Brain microvascular endothelial cell (primary cell): Measurements from ENCODE around the gene IGSF21.

Experiments used
- DNase-seq: peaks from one replicate; pipeline ENCODE4 v3.0.0-alpha.2; 2020
- H3K27ac ChIP-seq: fragments of 250-450 bp; sonication (Bioruptor Pico); 2 replicates; pipeline ENCODE4 v1.5.1; 2020; ENCODE audit warnings: mild to moderate bottlenecking, moderate library complexity
- H3K27me3 ChIP-seq: fragments of 250-450 bp; sonication (Bioruptor Pico); replicated peaks from 2 replicates; pipeline ENCODE4 v1.5.1; 2020; ENCODE audit warnings: mild to moderate bottlenecking
- H3K36me3 ChIP-seq: fragments of 250-450 bp; sonication (Bioruptor Pico); replicated peaks from 2 replicates; pipeline ENCODE4 v1.5.1; 2020; ENCODE audit warnings: mild to moderate bottlenecking
- H3K4me3 ChIP-seq: 2 replicates; pipeline ENCODE4 v1.5.1; 2011; ENCODE audit warnings: low read depth, mild to moderate bottlenecking, control low read depth, low read length, moderate library complexity
- in situ Hi-C: cut with HindIII; loops from 2 replicates; pipeline ENCODE4 v1.10.0; 2017; ENCODE audit warnings: low sequenced_read_pairs, low pct_ligation_motif_present
- TF ChIP-seq, protein P1 (sequence below): IDR thresholded peaks from 2 replicates; pipeline ENCODE4 v1.5.1; 2011; ENCODE audit warnings: low read depth, mild to moderate bottlenecking, moderate library complexity, low read length, control low read depth, inconsistent platforms; ENCODE audit errors: missing control alignments

Gene IGSF21

DNA sequence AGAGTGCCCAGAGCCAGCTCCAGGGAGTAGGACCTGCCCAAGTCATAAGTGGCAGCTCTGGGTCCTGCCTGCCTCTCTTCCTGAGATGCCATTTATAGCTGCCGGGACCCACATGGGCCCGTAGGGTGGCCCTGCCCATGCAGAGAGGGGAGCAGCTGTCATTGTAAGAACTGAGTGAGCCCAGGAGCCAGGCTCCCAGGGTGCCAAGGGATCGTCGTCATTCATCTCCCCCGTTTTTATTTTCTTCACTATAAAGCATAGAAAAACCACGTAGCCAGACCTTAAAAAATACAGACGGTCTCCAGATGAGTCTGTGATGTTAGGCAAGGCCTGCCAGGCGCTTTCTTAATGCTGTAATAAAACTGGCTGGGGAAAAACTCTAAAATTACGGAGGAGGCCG lies 90.7 kb downstream of the IGSF21 start:
- no peak for DNase-seq
- in situ Hi-C loops = no loop called here
- H3K27me3 ChIP-seq = no peaks in the 10 kb centered on the region
- no peak overlapping the region for H3K27ac ChIP-seq
- H3K36me3 ChIP-seq = no peaks in the 10 kb centered on the region
- TF ChIP-seq, protein P1, sequence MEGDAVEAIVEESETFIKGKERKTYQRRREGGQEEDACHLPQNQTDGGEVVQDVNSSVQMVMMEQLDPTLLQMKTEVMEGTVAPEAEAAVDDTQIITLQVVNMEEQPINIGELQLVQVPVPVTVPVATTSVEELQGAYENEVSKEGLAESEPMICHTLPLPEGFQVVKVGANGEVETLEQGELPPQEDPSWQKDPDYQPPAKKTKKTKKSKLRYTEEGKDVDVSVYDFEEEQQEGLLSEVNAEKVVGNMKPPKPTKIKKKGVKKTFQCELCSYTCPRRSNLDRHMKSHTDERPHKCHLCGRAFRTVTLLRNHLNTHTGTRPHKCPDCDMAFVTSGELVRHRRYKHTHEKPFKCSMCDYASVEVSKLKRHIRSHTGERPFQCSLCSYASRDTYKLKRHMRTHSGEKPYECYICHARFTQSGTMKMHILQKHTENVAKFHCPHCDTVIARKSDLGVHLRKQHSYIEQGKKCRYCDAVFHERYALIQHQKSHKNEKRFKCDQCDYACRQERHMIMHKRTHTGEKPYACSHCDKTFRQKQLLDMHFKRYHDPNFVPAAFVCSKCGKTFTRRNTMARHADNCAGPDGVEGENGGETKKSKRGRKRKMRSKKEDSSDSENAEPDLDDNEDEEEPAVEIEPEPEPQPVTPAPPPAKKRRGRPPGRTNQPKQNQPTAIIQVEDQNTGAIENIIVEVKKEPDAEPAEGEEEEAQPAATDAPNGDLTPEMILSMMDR = no peak
- no peak overlapping the region for H3K4me3 ChIP-seq

DNA sequence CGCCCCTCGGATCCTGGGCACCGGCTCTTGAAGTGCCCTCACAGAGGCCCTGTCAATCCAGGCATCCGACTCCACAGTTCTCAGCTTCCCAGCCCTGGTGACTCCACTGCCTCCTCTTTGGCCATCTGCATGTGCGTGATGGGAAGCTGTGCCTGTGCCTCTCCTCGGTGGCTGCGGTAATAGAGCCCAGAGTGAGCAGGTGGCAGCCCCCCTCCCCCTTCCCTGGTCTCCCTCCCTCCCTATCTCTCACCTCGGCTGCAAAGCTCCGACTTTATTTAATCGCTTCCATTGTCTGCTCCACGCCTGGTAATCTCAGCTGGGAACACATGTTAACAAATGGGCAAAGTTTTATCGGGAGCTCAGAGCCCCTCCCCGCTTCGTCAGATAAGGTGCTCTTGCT lies 91.9 kb downstream of the IGSF21 start:
- no peak overlapping the region for H3K27ac ChIP-seq
- H3K27me3 ChIP-seq = no peaks in the 10 kb centered on the region
- no peak for DNase-seq
- in situ Hi-C loops = no loop called here
- no peak overlapping the region for H3K4me3 ChIP-seq
- H3K36me3 ChIP-seq = no peaks in the 10 kb centered on the region
- TF ChIP-seq, protein P1 = no peak

DNA sequence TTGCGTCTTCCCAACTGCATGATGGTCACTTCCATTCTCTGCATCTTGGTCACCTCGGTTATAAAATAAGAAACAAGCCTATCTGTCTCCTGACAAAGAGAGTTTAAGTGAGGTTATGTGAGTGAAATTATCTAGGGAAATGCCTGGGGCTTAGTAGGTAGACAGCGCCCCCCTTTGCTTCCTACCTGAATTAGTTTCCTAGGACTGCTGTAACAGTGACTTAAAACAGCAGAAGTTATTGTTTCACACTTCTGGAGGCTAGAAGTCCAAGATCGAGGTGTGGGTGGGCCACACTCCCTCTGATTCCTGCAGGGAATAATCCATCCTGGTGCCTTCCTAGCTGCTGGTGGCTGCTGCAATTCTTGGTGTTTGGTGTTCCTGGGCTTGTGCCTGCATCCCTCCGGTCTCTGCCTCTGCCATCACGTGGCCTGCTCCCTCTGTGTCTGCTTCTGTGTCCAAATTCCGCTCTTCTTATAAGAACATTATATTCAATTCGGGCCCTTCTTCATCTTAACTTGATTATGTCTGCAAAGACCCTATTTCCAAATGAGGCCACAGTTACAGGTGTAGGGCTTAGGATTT lies 92.6 kb downstream of the IGSF21 start:
- H3K27ac ChIP-seq = no peak overlapping the region
- no peak for DNase-seq
- TF ChIP-seq, protein P1 = no peak
- no peaks in the 10 kb centered on the region for H3K27me3 ChIP-seq
- in situ Hi-C loops = no loop called here
- no peaks in the 10 kb centered on the region for H3K36me3 ChIP-seq
- H3K4me3 ChIP-seq = no peak overlapping the region

DNA sequence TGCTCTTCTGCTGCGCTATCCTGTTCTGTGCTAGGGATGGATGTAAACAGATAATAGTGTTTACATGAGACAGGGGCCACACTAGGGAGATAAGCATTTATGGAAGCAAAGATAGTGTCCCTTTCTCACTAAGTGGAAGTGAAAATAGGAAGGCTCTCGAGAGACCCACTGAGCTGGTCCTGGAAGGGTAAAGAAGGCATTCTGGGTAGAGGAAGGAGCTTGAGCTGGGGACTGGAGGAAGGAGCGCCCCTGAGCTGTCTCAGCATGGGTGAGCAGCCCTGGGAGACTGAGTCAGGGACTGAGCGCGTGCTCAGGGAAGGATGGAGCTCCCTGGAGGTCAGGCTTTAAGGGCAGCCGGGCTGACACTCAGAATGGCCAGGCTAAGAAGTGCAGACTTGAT lies 93.3 kb downstream of the IGSF21 start:
- DNase-seq = no peak
- Histone ChIP-seq H3K27me3 (no peaks in the 10 kb centered on the region), H3K27ac (no peak overlapping the region), H3K36me3 (no peaks in the 10 kb centered on the region), H3K4me3 (no peak overlapping the region)
- in situ Hi-C loops = no loop called here
- TF ChIP-seq, protein P1 = no peak

DNA sequence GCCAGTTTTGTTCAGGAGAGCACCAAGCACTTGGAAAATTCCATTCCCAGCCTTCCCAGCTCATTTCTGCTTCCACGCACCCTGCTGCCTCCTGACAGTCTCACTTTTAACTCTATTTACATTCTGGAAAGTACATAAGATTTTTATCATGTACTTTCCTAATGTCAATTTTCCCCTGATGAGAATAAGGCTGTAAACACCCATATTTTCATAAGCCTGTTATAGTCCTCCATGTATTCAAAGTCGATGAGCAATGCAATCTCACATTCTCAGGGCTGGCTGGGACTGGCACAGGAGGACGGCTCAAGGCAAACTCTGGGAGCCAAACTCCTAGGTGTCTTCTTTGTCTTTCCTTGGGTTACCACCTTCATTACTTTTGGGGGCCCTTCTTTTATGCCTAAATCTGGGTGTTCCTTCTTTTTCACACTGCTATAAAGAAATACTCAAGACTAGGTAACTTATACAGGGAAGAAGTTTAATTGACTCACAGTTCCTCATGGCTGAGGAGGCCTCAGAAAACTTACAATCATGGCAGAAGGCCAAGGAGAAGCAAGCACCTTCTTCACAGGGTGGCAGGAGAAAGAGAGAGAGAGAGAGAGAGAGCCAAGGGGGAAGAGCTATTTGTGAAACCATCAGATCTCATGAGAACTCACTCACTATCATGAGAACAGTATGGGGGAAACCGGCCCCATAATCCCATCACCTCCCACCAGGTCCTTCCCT lies 94.6 kb downstream of the IGSF21 start:
- no peaks in the 10 kb centered on the region for H3K27me3 ChIP-seq
- H3K27ac ChIP-seq = no peak overlapping the region
- no peak for DNase-seq
- H3K36me3 ChIP-seq = no peaks in the 10 kb centered on the region
- TF ChIP-seq, protein P1 = no peak
- in situ Hi-C loops = no loop called here
- no peak overlapping the region for H3K4me3 ChIP-seq

DNA sequence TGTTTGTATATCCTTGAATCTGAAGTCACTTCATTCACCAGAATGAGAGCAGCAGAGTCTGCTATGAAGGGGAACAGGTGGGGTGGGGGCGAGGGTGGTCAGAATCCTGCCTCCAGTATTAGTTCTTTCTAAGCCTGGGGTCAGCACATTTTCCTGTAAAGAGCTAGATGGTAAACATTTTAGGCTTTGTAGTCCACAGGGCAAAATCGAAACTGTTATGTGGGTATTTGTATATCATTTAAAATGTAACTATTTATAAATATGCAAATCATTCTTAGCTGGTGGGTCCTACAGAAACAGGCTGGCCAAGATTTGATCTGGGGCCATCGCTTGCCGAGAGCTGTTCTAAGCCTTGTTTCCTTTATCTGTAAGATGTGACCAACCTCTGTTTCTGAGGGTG lies 96.0 kb downstream of the IGSF21 start:
- H3K36me3 ChIP-seq = no peaks in the 10 kb centered on the region
- TF ChIP-seq, protein P1 = no peak
- no peaks in the 10 kb centered on the region for H3K27me3 ChIP-seq
- no peak overlapping the region for H3K4me3 ChIP-seq
- H3K27ac ChIP-seq = no peak overlapping the region
- no peak for DNase-seq
- in situ Hi-C loops = no loop called here
